Measurements from ENCODE around the gene TDRD9.

Gene TDRD9

DNA sequence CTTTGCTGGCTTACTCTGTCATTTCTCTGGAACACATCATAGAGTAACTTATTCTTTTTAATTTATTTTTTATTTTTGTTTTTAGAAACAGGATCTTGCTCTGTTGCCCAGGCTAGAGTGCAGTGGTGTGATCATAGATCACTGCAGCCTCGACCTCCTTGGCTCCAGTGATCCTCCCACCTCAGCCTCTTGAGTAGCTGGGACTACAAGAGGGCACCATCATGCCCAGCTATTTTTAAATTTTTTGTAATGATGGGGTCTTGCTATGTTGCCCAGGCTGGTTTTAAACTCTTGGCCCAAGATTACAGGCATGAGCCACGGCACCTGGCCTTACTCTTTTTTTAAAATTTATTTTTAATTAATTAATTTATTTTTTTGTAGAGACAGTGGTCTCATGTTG is 46.3 kb downstream of the TDRD9 start:
- DNase-seq = no peak

DNA sequence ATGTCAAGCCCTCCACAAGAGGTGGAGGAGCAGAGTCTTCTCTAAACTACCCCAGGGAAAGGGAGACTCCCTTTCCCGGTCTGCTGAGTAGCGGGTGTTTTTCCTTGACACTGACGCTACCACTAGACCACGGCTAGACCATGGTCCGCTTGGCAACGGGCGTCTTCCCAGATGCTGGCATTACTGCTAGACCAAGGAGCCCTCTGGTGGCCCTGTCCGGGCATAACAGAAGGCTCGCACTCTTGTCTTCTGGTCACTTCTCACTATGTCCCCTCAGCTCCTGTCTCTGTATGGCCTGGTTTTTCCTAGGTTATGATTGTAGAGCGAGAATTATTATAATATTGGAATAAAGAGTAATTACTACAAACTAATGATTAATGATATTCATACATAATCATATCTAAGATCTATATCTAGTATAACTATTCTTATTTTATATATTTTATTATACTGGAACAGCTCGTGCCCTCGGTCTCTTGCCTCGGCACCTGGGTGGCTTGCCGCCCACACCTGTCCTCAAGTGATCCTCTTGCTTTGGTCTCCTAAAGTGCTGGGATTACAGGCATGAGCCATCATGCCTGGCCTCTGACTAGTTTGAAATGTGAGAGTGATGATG is 52.5 kb downstream of the TDRD9 start:
- peak in 24 of 51 donors; percentile 2 to 68 (median 16) for DNase-seq

- DNase-seq = no peak
Measured at GRCh38 chr14:103984196-103984595, 55.9 kb downstream of the TDRD9 start.

DNA sequence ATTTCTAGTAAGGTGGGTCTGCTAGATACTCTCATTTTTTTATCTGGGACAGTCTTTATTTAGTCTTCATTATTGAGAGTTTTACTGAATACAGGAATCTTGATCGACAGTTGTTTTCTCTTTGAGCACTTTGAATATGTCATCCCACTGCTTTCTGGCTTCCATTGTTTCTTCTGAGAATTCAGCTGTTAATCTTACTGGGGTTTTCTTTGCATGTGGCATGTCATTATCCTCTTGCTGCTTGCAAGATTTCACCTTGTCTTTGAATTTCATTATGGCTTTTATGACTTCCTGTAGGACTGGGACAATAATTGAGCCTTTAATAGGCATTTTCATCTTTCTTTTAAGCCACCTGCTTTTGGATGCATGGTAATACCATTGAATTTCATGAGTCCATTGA is 60.8 kb downstream of the TDRD9 start:
- DNase-seq = no peak

GRCh38 chr14:103989964-103990363 is 61.7 kb downstream of the TDRD9 start:
- DNase-seq = no peak

DNA sequence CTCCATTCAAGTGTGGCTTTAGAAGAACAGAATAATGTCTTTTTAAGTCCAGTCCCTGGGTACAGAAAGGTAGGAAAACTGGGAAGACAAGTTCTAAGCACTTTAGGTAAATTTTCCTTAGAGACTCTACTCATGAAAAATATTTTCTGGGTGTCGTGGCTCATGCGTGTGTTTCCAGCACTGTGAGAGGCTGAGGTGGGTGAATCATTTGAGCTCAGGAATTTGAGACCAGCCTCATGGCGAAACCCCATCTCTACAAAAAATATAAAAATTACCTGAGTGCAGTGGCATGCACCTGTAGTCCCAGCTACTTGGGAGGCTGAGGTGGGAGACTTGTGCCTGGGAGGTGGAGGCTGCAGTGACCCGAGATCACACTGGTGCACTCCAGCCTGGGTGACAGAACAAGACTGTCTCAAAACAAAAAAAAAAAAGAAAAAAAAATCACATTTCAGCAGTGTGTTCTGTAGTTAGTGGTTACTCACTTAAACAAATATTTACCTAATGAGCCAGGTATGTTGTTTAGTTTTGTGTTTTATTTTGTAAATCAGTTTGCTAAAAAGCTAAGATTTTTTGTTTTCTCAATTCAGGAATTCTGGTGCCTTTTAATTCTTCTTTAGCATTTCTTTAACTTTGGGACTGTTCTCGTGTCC is 66.4 kb downstream of the TDRD9 start:
- no peak for DNase-seq

- DNase-seq = no peak
Measured at GRCh38 chr14:103995876-103996275, 67.6 kb downstream of the TDRD9 start.

GRCh38 chr14:103997391-103997790 is 69.1 kb downstream of the TDRD9 start:
- DNase-seq = no peak

- DNase-seq = no peak
Measured at GRCh38 chr14:103998027-103998426, 69.8 kb downstream of the TDRD9 start.

GRCh38 chr14:103999795-104000440 is 71.7 kb downstream of the TDRD9 start:
- no peak for DNase-seq

DNA sequence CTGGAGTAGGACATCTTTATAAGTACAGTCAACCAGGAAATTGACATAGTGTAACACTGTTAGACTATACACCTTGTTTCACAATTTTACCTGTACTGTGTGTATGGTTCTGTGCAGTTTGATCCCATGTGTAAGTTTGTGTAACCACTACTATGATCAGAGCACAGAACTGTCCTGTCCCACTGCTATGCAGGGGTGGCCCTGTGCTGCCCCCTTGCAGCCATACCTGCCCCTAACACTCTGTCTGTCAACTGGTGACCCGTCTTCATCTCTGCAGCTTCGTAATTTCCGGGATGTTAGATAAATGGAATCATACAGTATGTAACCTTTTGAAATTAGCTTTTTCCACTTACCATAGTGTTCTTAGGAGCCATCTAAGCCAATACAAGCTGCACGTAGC is 72.7 kb downstream of the TDRD9 start:
- DNase-seq = no peak

DNA sequence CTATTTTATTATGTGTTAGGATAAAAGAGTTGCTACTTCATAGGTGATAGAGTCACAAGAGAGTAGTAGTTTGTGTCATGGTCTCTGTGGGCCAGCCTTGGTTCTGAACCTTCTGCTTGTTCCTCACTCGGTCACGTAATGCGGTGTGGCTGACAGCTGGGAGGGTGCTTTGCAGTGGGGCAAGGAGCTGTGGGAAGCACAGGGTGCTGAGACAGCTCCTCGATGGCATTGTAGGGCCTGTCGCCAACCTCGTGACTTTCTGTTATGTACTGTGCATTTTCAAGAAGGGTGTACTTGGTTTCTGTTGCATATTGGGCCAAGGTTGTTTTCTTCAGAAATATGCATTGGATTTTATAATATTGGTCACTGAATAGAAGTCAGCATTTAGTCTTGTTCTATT is 75.4 kb downstream of the TDRD9 start:
- DNase-seq = no peak

DNA sequence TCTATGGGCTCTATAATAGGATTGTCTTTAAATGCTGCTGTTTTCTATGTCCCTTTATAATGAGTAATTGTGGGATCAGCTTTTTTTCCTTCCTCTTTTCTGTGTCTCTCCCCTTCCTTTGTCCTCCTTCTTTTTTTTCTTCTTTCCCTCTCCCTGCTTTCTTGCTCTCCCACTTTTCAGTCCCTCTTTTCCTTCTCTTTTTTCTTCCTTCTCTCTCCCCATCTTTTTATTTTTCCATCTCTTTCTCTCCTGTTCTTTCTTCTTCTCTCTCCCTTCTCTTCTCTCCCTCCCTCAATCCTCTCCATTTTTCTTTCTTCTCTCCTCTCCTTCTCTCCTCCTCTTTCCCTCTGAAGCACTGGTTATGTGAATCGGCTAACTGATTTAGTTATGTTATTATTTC is 76.6 kb downstream of the TDRD9 start:
- no peak for DNase-seq

DNA sequence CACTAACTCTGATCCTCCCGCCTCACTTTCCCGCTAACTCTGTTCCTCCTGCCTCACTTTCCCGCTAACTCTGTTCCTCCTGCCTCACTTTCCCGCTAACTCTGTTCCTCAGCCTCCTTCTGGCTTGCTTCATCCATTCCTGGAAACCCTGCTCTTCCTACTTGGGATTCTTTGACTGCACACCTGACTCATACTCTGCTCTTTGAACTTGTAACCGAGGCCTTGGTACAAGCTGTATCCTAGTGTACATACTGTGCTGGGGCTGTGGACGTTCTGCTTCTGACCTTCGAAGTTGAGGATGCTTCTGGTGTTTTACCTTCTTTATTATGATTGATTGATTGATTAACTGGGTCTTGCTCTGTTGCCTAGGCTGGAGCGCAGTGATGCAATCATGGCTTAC is 77.2 kb downstream of the TDRD9 start:
- DNase-seq = no peak

DNA sequence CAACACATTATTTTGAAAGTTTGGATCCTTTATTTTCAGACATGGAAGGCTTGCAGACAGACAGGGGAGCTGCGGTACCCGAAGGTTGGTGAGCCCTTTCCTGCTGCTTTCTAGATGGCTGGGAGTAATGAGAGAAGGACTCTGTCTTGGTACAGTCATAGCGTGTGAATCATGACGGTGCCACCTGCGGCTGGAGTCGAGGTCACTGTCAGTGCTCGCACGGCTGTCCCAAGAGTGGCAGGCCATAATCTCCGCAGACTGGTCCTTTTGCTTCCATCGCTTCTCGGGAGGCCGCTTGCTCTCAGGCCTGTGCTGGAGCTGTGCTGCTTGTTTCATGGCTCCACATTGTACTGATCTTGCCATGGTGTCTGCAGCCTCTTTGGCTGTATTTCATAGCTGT is 78.9 kb downstream of the TDRD9 start:
- DNase-seq = no peak

- no peak for DNase-seq
Measured at GRCh38 chr14:104009297-104009696, 81.0 kb downstream of the TDRD9 start.

GRCh38 chr14:104011824-104012517 is 83.7 kb downstream of the TDRD9 start:
- DNase-seq = no peak

DNA sequence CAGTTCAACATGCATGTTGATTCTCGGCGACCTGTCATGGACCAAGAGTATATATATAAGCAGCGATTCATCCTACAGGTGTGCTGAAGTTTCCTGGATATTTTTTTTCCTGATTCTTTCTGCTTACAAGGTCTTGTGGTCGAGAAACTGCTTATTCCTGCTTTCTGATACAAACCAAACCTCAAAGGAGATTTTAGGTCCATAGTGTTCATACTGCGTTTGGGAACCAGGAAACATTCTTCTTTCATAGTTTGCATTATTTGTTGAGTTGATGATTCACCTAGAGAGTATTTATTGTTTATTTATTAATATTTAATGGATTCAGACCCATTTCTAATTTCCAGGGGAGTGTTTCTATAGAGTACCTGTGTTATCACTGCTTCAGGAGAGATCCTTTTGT is 86.5 kb downstream of the TDRD9 start:
- DNase-seq = no peak

DNA sequence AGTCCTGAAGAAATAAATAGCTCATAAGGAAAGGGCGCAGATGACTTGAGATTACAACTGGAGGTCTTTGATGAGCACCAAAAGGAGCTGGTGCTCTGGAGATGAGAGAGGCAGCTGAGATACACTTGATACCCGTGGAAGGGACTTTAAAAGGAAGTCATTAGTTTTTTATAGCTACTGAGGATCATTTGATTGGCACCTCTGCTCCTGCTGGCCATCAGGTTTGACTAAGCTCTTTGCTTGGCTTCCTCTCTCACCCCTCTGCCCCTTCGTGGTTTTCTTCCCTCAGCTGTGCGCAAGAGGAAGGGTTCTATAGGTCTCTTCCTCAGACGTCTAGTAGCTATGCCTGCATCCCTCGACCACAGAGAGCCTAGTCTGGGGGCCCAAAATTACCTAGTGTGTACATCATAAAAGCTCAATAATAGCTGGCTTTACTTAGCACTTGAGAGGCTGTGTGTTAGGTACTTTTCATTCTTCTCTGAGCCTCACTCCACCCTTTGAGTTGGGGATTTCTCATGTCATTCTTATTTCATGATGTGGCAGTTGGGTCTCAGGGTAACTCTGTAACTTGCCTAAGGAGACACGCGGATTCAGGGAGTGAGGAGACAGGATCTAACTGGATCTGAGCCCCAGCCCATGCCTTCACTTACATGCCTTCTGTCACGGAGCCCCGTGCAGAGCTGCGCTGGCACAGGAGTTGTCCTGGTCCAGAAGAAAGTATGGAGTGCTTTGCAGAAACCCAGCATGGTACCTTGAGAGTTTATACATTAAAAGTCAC is 88.8 kb downstream of the TDRD9 start:
- no peak for DNase-seq

GRCh38 chr14:104019029-104019428 is 90.8 kb downstream of the TDRD9 start:
- DNase-seq = no peak

DNA sequence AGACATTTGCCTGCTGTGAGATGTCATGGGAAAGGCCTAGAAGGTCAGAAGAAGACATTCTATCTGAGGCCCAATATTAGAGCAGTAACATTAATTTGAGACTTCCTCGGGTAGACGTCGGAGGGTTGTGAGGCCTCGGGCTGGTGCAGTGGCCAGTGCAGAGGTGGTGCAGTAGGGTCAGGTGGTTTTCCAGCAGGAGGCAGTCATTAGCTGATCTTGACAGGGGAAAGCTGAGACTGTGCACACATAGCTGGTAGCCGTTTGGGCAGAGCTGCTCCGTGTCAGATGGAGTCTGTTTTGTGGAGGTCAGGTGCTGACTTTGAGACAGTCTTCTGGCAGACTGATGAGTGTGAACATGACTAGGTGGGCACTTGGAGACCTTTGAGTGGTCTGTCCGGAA is 91.5 kb downstream of the TDRD9 start:
- DNase-seq = no peak

DNA sequence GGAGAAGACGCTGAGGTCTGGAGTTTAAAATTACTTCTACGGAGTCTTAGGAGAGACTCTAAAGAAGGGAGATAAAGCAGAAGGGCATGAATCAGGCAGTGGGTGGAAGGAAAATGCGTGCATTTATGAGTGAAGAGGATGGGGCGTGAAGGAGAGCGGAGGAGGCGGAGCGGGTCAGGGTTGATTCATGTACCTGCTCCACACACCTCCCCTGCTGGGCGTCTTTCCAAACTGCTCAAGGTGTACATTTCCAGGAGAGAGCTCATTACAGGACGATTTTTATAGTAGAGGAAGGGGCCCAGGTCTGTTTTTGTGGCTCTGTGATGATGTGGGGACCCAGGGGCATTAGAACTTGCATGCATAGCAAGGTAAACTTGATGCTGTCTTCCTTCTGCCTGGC is 92.2 kb downstream of the TDRD9 start:
- peak in 1 of 51 donors; percentile 19 for DNase-seq

All from hypothalamus (tissue), 51 donors.